Suppressor macrophage treated with lipopolysaccharide for 1 hour (primary cell): ENCODE measurements around the gene DHPS.
"Not testable (repeated sequence)": the region's sequence is repeated elsewhere in the genome, so short reads cannot be mapped to it uniquely, and the experiment has no call there.

Experiments used
- DNase-seq, 3 donors: peaks; one replicate each; pipeline ENCODE4 v3.0.0-alpha.2; 2020 to 2022

DHPS gene

GRCh38 chr19:12681074-12681987 lies at the start of gene DHPS:
Gene DHPS (minus strand): TSS chr19:12681880. CDS start chr19:12681766, 114 bp downstream.
- peak; percentile 95 to 98 (median 98) for DNase-seq

GRCh38 chr19:12731337-12731736 lies 49.7 kb upstream of the DHPS start:
- DNase-seq: no peak

GRCh38 chr19:12730064-12730463 lies 48.4 kb upstream of the DHPS start:
- peak in 1 of 3 donors; percentile 13 for DNase-seq

- DNase-seq: no peak
These were observed 46.2 kb upstream of the DHPS start for GRCh38 chr19:12727745-12728433.

- no peak for DNase-seq
These were observed 45.3 kb upstream of the DHPS start for GRCh38 chr19:12726988-12727316.

- DNase-seq: not testable (repeated sequence)
These were observed 43.9 kb upstream of the DHPS start for GRCh38 chr19:12725612-12726011.

GRCh38 chr19:12723641-12724426 lies 42.2 kb upstream of the DHPS start, which contains the start of gene TNPO2:
Gene TNPO2 (minus strand): TSS chr19:12723932. CDS start chr19:12720977, 2,955 bp downstream.
- DNase-seq: peak; percentile 54 to 69 (median 58)

- peak in 2 of 3 donors; percentile 13 to 17 for DNase-seq
These were observed 41.6 kb upstream of the DHPS start for GRCh38 chr19:12723381-12723640.

- DNase-seq: peak; percentile 99 to 100 (median 100)
These were observed 41.1 kb upstream of the DHPS start for GRCh38 chr19:12722566-12723380.

- peak; percentile 57 to 84 (median 67) for DNase-seq
These were observed 40.2 kb upstream of the DHPS start for GRCh38 chr19:12721656-12722565.

- DNase-seq: peak; percentile 7 to 31 (median 18)
These were observed 39.4 kb upstream of the DHPS start for GRCh38 chr19:12720851-12721655.

- DNase-seq: no peak
These were observed 38.6 kb upstream of the DHPS start for GRCh38 chr19:12720296-12720695.

GRCh38 chr19:12715929-12716328 lies 34.2 kb upstream of the DHPS start:
- DNase-seq: no peak

- DNase-seq: no peak
These were observed 33.4 kb upstream of the DHPS start for GRCh38 chr19:12715102-12715501.

- not testable (repeated sequence) for DNase-seq
These were observed 31.6 kb upstream of the DHPS start for GRCh38 chr19:12713304-12713703.

GRCh38 chr19:12712077-12712476 lies 30.4 kb upstream of the DHPS start:
- not testable (repeated sequence) for DNase-seq

GRCh38 chr19:12711187-12711586 lies 29.5 kb upstream of the DHPS start:
- DNase-seq: no peak

GRCh38 chr19:12708641-12709040 lies 27.0 kb upstream of the DHPS start:
- no peak for DNase-seq

GRCh38 chr19:12706332-12706718 lies 24.6 kb upstream of the DHPS start:
- DNase-seq: no peak

GRCh38 chr19:12705654-12706331 lies 24.1 kb upstream of the DHPS start:
- DNase-seq: no peak
